NCI-H2171 (cell line): ENCODE data around the gene POLR3K.
"Not testable (repeated sequence)": the region's sequence is repeated elsewhere in the genome, so short reads cannot be mapped to it uniquely, and the experiment has no call there.

Experiments used
- DNase-seq: peaks from one replicate; lab custom pipeline; 2025; lab: John Stamatoyannopoulos, UW

Gene POLR3K

DNA sequence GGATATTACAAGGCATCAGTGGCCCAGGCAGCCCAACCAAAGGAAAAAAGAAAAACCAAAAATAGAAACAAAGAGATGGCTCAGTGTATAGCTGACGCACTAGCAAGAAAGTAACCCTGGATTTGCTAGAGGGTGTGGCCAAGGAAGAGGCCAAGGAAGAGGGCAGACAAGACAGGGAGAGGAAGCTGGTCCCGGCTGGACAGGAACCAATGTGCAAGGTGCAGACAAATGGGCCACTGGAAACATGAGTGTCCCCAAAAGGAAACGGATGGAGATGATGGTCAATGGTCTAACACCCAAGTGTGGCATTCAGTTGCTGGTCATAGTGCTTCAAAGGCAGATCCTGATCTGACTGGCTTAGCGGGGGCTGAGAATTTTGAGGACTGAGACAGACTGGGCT is 10.7 kb downstream of the POLR3K start:
- DNase-seq, result no peak

DNA sequence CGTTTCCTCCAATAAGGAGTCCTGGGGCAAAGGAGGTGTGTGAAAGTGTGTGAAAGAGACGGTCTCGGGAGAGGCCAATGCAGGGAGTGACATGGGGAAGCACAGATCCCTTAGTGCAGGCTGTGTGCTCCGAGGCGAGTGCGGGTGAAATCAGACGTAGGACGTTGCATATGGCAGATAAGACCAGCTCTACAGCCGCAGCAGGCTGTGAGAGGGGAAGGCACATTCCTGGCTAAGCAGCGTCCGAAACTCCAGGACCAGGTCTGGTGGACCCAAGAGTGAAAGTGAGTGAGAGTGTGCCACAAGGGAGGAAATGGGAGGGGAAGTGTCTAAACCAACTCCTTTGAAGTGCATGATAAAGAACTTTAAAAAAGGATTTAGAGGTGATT is 11.3 kb downstream of the POLR3K start:
- no peak for DNase-seq

DNA sequence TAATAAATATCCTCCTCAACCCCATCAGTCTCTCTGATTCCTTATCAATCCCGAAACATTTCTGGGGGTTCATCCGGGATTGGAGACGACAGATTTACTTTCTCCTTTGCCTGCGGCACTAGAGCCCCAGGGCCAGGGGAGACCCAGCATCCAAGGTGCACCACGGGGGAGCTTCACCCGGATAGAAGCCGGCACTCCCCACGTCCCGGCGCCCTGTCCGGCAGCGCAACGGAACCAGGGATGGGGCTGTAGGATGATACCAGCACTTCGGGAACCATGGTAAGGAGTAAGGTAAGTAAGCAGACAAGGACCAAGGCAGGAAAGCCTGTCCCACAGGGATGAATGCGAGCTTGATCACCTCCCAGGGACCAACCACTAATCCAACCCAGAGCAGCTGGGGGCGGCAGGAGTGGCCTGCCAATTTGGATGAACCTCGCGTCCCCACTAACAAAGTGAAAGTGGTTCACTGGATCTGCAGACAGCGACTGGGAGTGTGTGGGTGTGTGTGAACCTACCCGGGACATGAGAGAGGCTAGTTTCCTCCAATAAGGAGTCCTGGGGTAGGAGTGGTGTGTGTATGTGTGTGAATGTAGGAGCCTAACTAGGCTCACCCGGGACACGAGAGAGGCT is 11.9 kb downstream of the POLR3K start:
- no peak for DNase-seq

DNA sequence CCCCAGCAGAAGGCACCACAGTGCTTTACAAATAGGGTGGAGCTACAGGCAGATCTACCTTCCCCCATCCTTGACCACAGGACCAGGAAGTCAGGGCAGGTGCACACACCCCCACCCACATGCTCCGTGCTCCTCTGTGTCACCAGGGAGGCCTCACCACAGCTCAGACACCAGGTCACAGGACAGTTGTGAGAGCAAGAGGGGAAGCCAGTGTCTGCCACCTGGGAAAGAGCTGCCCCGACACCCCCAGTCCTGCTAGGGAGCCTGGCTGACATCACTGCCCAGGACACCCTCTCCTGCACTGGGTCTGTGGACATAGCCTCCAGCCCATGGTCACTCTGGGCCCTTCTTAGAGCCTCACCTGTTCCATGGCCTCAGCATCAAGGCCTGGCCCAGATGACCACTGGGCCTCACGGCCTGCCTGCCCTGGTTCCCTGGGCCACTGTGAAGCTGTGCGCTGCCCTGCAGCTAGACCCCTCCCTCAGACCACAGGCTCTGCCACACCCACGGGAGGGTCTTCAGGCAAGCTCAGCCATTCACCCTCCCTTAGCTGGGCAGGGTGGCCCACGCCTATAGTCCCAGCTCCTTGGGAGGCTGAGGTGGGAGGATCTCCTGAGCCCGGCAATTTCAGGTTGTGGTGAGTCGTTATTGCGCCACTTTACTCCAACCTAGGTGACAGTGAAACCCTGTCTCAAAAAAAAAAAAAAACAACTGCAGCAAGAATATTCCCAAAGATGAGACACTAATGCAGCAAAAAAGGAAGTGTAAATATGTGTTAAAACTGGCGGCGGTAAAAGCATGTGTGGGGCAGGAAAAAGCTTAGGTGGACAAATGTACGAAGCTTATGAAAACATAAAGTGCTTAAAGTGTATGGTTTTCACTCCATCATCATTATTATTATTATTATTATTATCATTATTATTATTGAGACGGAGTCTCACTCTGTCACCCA is 14.2 kb downstream of the POLR3K start:
- DNase-seq, result no peak

DNA sequence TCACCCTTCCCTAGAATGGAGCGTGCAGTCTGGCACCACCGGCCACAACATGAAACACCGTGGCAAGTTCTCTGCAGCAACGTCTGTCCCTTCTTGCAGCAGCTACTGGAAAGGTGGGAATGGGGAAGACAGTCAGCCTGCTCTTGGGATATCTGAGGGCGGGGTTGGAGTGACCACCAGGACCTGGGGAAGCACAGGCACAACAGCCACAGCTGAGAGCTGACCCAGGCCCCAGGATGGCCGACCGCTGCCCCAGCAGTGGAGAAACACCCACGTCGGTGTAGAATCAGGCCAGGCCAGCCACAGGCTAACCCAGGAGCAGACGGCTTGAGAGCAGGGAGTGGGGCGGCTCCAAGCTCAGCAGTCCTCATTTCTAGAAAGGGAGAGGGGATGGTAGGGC is 15.2 kb downstream of the POLR3K start:
- DNase-seq, result not testable (repeated sequence)

DNA sequence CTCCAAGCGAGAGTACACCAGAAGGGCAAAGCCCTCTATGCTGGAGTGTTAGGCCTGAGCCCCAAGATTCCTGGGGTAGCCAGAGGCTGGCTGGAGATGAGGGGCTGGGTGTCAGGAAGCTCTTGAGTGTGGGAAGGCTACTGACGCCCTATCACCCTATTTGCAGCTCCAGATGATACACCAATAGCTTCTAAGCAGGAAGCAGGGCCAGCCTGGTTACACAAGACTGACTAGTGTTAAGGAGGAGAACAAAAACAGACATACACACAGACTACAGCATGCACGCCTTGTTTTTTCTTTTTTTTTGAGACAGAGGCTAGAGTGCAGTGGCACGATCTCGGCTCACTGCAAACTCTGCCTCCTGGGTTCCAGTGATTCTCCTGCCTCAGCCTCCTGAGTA is 15.9 kb downstream of the POLR3K start:
- no peak for DNase-seq

DNA sequence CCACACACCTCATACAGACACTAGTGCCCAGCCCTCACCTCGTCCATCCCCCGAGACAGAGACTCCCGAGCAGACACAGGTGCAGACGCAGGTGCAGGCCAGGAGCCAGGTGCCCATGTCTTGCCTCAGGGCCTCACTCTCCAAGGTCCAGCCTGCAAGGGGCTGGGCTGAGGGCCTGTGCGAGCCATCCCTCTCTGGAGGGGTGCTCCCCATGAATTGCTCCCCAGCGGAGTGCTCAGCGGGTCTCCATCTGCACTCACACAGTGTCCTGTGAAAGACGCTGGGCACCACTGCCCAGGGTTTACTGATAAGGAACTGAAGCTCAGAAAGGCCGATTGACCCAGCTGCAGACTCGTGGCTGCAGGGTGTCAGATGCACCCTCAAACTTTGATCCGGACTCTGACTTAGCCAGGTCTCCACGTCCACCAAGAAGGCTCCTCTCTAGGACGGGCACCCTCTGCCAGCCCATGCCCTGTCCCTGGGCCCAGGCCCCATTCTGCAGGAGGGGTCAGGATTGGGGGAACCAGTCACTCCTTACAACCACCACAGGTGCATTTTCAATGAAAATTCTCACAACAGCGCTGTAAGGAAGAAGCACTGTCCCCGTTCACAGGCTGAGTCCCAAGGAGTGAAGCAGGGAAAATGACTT is 16.9 kb downstream of the POLR3K start:
- no peak for DNase-seq

DNA sequence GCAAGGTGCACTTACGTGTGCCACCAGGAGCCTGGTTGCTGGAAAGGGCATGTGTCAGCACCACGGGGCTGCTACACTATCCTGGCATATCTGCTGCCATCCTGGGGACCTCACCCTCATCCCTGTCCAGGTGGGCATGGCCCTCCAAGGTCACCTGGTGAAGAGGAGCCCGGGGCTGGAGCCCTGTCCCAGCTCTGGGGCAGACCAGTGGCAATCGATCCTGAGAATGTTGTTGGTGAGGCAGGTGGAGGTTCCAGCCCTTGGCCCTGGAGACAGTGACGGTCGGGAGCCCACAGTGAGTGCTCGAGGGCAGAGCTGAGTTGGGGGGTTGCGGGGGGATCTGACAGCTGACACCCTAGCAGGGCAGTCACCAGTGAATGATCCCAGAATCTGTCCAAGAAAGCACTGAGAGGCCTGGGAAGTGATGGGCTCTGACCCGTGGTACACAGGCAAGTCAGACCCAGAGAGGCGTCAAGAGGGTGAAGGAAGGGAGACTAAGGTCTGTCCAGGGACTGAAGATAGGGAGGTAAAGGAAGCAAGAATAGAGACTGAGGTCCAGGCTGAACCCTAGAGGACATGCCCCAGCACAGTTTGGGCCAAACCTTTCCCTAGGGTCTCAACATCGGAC is 17.6 kb downstream of the POLR3K start:
- DNase-seq, result no peak

DNA sequence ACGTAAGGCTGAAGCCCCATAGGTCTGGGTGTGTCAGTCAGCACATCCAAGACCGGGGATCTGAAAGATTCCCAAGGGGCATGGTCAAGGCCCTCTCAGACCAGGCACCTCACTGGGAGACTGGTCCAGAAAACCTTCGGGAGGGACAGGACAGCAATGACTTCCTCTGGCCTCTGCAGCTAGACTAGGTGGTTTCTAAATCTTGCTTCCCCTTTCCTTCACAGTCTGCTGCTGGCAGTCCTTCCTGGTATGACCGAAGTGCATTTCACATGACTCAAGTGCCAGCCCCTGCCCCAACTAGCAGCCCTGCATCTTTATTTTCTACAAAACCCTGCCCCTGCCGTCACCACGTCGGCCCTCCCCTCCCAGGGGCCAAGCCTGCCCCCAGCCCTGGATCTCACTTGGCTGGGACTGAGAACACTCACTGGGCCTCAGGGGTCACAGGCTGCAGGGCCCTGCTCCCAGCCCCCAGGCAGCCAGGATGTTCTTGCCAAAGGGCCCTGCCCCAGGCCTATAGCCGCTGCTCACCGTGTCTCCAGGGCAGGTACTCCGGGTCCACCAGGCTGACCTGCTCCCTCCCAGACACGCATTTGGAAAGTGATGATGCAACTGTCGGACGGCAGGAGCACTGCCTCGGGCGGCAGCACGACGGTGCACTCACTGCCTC is 18.3 kb downstream of the POLR3K start:
- no peak for DNase-seq

DNA sequence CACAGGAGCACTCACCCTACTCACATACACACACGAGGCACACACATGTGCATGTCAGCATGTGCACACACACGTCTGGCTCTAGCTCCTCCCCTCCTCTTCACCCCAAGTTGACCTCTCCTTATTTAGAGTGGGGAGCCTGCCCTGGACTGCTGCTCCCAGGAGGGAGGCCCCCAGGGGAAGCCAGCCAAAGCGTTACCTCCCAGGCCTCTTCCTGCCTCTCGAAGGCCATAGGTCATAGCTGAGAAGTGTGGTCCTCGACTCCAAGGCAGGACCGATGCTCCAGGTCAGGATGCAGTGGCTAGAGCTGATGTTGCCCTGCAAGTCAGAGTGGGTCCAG is 18.8 kb downstream of the POLR3K start:
- DNase-seq, result no peak

DNA sequence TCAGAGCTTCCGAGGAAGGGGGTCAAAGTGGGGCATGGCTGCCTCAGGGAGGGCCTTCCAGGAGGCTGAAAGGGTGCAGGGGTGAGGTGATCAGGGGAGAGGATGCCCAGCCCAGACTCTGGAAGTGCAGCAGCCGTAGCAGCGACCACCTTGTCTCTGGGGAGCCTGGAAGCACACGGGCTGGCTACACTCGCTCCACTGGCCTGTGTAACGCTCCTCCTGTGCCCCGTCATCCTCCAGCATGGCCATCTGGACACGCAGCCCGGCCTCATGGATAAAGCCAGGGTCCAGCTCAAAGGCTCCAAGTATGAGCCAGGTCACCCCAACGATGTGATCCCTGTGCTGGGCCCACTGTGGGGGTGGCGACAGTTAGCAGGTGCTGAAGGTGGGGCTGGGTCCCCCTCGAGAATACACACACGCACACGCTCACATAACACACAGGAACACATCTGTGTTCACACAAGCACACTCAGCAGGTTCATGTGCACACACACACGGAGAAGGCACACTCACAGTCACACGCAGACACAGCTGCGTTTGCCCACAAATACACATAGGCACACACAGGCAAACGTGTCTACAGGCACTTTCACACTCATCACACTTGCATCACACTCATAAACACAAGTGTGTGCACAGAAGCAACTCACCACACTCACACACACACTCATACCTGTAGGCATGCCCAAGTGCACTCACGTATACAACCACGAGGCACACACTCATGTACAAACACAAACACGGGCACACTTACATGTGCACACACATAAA is 19.3 kb downstream of the POLR3K start:
- no peak for DNase-seq

DNA sequence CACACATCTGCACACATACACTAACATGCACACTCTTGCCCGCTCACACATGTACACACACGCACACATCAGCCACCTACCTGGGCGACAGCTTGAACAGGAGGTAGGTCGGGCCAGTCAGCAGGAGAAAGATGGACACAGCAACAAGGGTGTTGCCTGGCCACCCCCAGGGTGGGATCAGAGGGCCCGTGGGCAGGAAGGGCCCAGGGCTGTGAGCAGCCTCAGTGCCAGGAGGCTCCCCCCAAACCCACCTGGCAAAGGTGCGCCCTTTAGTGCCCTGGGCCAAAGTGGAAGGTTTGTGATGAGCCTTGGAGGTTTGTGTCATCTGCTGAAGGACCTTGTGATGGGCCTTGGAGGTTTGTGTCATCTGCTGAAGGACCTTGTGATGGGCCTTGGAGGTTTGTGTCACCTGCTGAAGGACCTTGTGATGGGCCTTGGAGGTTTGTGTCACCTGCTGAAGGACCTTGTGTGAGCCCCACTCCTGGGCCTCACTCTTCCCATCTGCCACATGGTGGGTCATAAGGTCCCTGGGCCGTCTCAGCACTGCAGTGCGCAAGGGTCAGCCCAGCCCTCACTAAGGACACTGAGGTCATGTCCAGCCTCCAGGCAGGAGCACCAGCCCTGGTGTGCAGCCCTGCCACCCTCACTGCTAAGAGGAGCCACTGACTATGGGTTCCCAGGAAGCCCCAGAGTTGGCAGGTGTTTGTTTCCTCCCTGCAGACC is 20.1 kb downstream of the POLR3K start:
- DNase-seq, result not testable (repeated sequence)

DNA sequence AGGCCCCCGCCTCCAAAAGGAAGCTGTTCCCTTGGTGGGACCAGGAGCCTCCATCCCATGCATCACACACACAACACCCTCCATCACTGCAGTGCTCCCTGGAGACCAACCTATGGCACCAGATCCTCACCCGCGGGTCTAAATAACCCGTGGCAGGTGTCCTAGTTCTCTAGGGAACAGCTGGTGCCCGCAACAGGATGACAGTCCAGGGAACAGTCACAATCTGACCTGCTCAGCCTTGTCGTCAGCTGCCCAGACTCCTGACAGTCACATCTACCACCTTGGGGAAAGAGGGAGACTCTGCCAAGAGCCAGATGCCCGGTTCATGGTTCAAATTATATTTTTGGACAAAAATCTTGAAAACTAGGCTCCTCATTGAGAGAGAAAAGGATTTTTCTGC is 22.8 kb downstream of the POLR3K start:
- not testable (repeated sequence) for DNase-seq

DNA sequence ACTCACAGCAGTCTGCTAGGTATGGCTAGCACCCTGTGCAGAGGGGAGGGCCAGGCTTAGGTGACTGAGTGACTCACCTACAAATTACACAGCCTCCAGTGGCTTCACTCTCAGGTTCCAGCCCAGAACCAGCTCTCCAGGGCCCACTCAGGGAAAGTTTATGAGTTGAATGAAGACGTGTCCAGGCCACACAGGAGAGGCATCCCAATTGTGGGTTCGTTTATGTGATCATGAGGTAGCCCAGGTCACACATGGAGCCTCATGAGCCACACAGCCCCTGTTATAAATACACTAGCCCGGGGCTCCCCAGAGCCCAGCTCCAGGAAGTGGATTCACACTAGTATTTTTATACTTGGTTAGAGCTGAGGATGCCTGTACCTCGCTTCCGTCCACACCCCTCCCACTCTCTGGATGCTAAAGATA is 27.5 kb downstream of the POLR3K start:
- not testable (repeated sequence) for DNase-seq

DNA sequence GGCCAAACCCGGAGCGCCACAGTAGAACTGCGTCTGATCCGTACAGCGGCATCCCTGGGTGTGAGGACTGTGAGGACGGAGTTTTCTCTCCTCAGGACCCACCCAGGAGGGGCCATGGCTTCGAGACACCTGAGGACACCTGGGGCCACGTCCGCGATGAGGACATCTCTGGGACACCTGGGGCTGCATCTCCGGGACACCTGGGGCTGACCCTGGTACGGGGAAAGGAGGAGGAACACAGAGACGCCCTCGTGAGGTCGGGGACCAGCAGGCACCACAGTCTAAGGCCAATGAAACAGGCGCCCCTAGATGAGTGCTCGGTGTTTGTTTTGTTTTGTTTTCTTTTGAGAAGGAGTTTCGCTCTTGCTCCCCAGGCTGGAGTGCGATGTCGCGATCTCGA is 29.3 kb downstream of the POLR3K start:
- not testable (repeated sequence) for DNase-seq

DNA sequence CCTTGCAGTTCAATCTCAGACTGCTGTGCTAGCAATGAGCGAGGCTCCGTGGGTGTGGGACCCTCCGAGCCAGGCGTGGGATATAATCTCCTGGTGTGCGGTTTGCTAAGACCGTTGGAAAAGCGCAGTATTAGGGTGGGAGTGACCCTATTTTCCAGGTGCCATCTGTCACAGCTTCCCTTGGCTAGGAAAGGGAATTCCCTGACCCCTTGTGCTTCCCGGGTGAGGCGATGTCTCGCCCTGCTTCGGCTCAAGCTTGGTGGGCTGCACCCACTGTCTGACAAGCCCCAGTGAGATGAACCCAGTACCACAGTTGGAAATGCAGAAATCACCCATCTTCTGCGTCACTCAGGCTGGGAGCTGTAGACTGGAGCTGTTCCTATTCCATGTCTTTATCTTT is 32.5 kb downstream of the POLR3K start:
- DNase-seq, result not testable (repeated sequence)

DNA sequence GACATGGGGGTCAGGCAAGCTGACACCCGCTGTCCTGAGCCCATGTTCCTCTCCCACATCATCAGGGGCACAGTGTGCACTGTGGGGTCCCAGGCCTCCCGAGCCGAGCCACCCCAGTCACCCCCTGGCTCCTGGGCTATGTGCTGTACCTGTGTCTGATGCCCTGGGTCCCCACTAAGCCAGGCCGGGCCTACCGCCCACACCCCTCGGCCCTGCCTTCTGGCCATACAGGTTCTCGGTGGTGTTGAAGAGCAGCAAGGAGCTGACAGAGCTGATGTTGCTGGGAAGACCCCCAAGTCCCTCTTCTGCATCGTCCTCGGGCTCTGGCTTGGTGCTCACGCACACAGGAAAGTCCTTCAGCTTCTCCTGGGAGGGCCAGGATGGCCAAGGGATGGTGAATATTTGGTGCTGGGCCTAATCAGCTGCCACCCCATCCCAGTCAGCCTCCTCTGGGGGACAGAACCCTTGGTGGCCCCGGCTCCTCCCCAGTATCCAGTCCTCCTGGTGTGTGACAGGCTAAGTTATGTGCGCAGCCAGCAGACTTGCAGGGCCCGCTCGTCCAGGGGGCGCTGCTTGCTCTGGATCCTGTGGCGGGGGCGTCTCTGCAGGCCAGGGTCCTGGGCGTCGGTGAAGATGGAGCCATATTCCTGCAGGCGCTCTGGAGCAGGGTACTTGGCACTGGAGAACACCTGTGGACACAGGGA is 36.2 kb downstream of the POLR3K start:
- not testable (repeated sequence) for DNase-seq

DNA sequence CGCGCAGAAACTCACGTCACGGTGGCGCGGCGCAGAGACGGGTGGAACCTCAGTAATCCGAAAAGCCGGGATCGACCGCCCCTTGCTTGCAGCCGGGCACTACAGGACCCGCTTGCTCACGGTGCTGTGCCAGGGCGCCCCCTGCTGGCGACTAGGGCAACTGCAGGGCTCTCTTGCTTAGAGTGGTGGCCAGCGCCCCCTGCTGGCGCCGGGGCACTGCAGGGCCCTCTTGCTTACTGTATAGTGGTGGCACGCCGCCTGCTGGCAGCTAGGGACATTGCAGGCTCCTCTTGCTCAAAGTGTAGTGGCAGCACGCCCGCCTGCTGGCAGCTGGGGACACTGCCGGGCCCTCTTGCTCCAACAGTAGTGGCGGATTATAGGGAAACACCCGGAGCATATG is 42.6 kb downstream of the POLR3K start:
- DNase-seq, result not testable (repeated sequence)

DNA sequence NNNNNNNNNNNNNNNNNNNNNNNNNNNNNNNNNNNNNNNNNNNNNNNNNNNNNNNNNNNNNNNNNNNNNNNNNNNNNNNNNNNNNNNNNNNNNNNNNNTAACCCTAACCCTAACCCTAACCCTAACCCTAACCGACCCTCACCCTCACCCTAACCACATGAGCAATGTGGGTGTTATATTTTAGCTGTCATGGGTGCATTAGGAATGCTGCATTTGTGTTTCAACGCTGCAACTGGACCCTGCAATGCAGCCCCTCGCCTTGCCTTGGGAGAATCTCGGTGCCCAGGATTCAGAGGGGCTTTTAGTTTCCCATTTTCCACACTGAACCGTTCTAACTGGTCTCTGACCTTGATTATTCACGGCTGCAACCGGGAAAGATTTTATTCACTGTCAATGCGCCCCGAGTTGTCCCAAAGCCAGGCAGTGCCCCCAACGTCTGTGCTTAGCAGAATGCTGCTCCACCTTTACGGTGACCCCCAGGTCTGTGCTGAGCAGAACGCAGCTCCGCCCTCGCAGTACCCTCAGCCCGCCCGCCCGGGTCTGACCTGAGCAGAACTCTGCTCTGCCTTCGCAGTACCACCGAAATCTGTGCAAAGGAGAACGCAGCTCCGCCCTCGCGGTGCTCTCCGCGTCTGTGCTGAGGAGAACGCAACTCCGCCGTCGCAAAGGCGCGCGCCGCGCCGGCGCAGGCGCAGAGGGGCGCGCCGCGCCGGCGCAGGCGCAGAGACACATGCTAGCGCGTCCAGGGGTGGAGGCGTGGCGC is 43.3 kb downstream of the POLR3K start:
- DNase-seq, result no peak
